Kidney epithelial cell (primary cell): ENCODE data around the gene IL17D. TPM values are rescaled to one million over a fixed set of nuclear protein-coding genes. Genes with fewer than 3 reads are reported as not detected.
"Not testable (repeated sequence)": the region's sequence is repeated elsewhere in the genome, so short reads cannot be mapped to it uniquely, and the experiment has no call there.

Source experiments
- DNase-seq: peaks from one replicate; pipeline ENCODE4 v3.0.0-alpha.2; 2010; ENCODE audit warnings: low read depth
- H3K27me3 ChIP-seq: 2 replicates; pipeline ENCODE4 v1.6.0; 2011; ENCODE audit warnings: low read length; ENCODE audit not compliant: control insufficient read depth, insufficient read depth
- H3K36me3 ChIP-seq: 2 replicates; pipeline ENCODE4 v1.5.1; 2011; ENCODE audit warnings: low read length; ENCODE audit not compliant: control insufficient read depth, insufficient read depth
- H3K4me3 ChIP-seq: 2 replicates; pipeline ENCODE4 v1.5.1; 2011; ENCODE audit warnings: low read depth, mild to moderate bottlenecking, control low read depth, low read length
- CTCF ChIP-seq: IDR thresholded peaks from 2 replicates; pipeline ENCODE4 v1.5.1; 2011; ENCODE audit warnings: mild to moderate bottlenecking, moderate library complexity, low read length, control low read depth, inconsistent platforms; ENCODE audit not compliant: insufficient read depth, poor library complexity, severe bottlenecking
- total RNA-seq: library from RNA; depleted of rRNA; stranded (reverse); fragments of >200 nt; gene quantifications from 2 replicates; pipeline ENCODE4 v1.2.3, GENCODE V29; 2015

IL17D gene
- total RNA-seq, 1 donor from 2014 or later: 0.46 TPM

GRCh38 chr13:20679879-20680278, 23.6 kb upstream of the IL17D start:
- no peak for DNase-seq
- Histone ChIP-seq H3K36me3 (no peaks in the 10 kb centered on the region), H3K4me3 (no peak overlapping the region), H3K27me3 (no peaks in the 10 kb centered on the region)
- no peak for TF ChIP-seq CTCF

GRCh38 chr13:20680416-20681080, 23.0 kb upstream of the IL17D start:
- Histone ChIP-seq H3K4me3 (no peak overlapping the region), H3K36me3 (no peaks in the 10 kb centered on the region), H3K27me3 (no peaks in the 10 kb centered on the region)
- no peak for DNase-seq
- TF ChIP-seq CTCF: no peak

GRCh38 chr13:20681481-20681880, 22.0 kb upstream of the IL17D start:
- DNase-seq, H3K27me3 ChIP-seq: not testable (repeated sequence)

GRCh38 chr13:20682061-20682460, 21.4 kb upstream of the IL17D start:
- no peak overlapping the region for H3K4me3 ChIP-seq
- DNase-seq: no peak
- no peaks in the 10 kb centered on the region for H3K36me3 ChIP-seq
- TF ChIP-seq CTCF: no peak
- no peaks in the 10 kb centered on the region for H3K27me3 ChIP-seq

More at GRCh38 chr13:20681481-20681880, 22.0 kb upstream of the IL17D start:
- H3K4me3 ChIP-seq, H3K36me3 ChIP-seq: not testable (repeated sequence)

GRCh38 chr13:20684041-20684440, 19.5 kb upstream of the IL17D start:
- H3K36me3 ChIP-seq: no peaks in the 10 kb centered on the region
- no peak overlapping the region for H3K4me3 ChIP-seq
- H3K27me3 ChIP-seq: no peaks in the 10 kb centered on the region
- DNase-seq: no peak
- no peak for TF ChIP-seq CTCF

- DNase-seq: no peak
- no peaks in the 10 kb centered on the region for H3K36me3 ChIP-seq
- no peak for TF ChIP-seq CTCF
- H3K4me3 ChIP-seq: no peak overlapping the region
- H3K27me3 ChIP-seq: no peaks in the 10 kb centered on the region
Measured at GRCh38 chr13:20684546-20684945, 19.0 kb upstream of the IL17D start.
